HT1080 (cell line): Measurements from ENCODE around the gene JUP. TPM values are rescaled to one million over a fixed set of nuclear protein-coding genes. Genes with fewer than 3 reads are reported as not detected.

Experiments used
- DNase-seq: peaks from one replicate; pipeline ENCODE4 v3.0.0-alpha.2; 2015; ENCODE audit warnings: low read depth
- total RNA-seq: library from RNA; depleted of rRNA; stranded (reverse); fragments of >200 nt; shearing (Covaris generic); gene quantifications from 2 replicates; pipeline ENCODE4 v1.2.3, GENCODE V29; 2014

The JUP gene
- total RNA-seq, 1 experiment from 2014 or later = 4.0 TPM

DNA sequence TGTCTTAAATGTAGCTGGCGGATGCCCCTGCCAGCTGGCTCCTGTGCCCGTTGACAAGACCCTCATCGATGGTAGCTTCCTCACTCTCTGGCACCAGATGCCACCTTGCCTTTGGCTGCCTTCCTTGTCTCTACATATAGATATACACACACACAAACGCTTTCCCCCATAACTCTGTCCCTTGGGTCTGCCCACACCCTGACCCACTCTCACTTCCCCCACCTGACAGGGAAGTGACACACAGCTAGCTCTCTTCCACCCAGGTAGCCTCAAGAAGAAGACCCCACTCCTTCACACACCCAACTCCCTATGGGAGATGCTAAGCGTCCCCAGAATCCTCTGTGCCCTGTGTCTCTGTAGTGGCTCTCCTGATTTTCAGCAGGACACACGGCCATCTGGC lies 25.6 kb downstream of the JUP start:
- DNase-seq = no peak

DNA sequence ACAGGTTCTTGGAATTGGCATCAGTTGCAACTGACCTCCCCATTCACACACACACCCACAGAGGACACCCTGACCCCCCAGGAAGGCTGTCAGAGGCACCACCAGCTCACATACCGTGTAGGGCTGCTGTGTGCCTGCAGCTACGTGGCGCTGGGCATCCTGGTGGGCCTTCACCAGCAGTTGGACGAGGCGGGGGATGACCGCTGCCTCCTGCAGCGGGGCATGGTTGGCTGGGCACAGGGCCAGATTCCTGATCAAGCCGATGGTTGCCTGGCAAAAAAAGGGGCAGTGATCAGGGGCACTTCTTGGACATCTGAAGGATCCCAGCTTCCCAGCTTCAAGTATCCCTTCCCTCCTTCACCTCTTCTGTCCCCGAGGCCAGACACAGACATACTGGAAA lies 27.9 kb downstream of the JUP start:
- DNase-seq = no peak

DNA sequence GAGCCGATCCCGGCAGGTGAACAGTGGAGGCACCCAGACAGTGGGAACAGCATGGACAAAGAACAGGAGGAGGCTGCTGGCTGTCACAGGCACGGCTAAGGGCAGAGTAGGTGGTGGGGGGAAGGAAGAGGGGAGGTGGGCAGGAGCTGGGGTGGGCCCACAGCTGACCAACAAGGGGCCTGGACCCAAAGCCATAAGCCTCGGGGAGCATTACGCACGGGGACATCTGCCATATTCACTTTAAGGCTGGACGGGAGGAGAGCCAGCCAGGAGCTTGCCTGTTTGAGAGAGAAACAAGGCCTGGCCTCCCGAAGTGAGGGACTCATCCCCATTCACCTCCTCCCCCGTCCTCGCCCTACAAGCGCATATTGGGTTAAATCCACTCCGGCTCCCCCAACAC lies 32.4 kb downstream of the JUP start:
- no peak for DNase-seq

DNA sequence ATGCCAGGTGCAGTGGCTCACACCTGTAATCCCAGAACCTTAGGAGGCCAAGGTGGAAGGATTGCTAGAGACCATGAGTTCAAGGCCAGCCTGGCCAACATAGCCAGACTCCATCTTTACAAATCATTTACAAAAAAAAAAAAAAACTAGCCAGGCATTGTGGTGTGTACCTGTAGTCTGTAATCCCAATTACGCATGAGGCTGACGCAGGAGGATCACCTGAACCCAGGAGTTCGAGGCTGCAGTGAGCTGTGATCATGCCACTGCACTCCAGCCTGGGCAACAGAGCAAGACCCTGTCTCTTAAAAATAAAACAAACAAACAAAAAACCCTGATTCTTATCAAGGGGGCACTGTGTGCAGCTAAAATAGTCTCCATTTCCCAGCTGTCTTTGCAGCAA lies 35.2 kb downstream of the JUP start:
- DNase-seq = no peak

DNA sequence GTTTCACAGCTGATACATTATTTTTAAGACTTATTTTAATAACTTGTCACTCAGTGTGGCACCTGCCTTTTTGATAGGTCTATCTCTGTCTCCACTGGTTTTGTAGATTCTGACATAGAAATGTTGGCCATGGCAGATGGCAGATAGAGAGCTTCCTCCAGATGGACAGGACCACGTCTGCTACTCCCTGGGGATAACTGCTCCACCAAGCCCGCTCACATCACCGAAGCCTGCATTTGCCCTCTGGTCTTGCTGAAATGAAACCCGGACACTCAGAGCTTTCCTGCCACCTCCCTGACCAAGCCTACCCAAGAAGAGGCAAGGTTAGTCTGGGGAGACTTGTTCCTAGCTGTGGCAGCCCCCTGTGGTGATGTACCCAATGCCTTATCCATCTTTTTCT lies 35.6 kb downstream of the JUP start:
- DNase-seq = no peak

DNA sequence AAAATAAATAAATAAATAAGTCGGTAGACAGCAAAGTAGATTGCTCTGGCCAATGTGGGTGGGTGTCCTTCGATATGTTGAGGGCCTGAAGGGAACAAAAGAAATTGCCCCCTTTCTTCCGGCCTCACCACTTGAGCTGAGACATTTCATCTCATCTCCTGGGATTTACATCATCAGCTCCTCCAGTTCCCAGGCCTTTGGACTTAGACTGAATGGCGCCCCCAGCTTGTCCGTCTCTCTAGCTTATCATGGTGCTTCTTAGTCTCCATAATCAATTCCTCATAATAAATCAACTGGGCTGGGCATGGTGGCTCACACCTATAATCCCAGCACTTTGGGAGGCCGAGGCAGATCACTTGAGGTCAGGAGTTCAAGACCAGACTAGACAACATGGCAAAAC lies 38.2 kb downstream of the JUP start:
- DNase-seq = no peak

DNA sequence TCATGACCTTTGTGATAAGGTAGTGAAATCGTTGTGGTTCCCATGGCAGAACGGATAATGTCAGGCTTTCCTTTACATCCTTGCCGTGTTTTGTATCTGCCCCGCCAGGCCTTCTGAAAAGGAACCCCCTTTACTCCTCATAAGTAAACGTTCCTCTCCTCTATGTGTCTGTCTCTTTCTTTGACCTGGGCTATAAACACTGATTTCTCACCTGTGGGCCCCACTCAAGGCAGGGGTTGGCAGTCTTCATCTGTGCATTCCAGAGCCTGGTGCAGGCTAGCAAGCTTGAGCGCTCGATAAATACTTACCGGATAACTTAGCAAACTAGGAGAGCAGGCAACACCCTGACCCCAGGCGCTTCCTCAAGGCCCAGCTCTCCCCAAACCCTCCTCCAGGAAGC lies 44.8 kb downstream of the JUP start:
- no peak for DNase-seq

DNA sequence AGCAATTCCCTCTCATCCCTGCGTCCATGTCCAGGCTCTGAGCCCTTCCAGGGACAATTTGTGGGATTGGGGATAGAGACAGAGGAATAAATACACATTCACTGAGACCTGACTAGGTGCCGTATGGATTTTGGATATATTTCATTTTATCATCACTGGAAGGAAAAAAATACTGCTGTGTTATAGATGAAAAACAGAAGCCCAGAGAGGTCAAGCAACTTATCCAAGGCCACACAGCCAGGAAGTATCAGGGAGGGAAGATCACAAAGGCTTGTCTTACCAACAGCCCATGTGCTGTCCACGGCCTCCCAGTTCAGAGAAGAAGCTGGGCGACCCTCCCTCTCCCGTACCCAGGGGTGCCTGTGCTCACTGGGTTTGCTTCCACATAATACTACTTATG lies 46.0 kb downstream of the JUP start:
- DNase-seq = no peak

DNA sequence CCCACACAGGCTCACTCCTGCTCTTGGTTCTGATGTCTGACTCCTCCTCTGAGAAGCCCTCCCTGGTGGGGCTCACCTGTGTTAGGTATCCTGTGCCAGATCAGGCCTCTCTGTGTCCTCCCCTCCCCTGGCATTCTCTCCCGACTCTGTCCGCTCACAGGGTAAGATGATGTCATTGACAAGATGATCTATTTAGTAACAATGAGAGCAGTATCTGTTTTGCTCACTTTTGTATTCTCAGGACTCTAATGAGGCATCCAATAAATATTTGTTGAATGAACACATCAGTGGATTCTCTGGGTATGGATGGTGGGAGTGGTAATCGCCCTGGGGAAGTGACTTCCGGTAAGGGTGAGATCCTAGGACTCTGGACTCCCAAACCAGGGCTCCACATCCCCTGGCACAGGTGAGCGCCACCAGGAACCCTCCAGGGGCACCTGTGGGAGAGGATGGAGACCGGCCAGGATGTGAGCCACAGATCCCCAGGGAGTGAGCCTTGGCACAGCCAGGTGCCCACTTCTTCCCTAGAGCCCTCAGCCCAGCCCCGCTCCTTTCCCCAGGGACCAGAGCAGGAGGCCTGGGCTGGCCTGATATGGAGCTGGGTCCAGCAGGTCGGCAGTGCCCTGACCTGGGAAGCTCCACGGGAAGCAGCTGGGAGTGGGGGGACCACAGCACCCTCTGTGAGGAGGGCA lies 46.7 kb downstream of the JUP start:
- DNase-seq = peak; percentile 38

DNA sequence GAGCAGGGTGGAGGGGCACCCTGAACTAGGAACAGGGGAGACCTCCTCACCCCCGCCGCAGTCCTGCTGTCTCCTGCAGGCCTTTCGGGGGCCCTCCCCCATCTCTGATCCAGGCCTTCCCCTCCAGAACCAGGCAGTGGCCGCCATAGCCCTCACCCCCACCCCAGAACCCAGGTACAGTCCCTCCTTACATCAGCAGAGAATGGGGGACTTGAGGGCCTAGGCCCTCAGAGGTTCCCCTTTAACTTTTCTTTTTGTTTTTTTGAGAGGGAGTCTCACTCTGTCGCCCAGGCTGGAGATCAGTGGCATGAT lies 47.8 kb downstream of the JUP start:
- no peak for DNase-seq

DNA sequence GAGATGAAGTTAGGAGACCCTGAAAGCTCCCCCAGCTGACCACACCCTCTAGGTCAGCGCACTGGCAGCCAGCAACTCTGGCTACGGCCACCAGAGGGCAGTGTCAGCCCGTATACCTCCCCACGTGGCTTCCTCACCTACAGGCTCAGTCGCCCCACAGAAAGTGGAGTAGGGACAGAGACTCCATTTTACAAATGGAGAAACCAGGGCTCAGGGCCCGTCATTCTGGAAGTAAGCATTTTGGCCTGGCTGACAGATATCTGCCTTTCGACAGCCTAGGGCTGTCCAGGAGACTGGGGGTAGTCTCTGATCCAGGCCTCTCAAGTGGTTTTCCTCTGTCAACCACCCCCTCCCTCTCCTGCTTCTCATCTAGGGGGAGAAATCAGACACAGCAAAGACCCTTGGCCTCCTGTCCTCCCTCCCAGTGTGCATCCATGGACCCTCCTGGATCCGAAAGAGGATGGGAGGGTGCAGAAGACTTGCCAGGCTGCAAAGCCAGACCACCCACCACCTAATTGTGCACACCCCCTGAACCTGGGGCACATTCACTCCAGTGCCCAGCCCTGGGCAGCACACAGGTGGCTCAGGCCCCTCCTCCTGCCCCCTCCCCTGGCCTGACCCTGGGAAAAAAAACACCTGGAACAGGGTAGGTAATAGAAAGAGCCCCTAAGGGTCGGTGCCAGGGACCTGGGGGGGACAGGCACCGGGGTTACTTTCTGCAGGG lies 48.3 kb downstream of the JUP start:
- DNase-seq = peak; percentile 81

DNA sequence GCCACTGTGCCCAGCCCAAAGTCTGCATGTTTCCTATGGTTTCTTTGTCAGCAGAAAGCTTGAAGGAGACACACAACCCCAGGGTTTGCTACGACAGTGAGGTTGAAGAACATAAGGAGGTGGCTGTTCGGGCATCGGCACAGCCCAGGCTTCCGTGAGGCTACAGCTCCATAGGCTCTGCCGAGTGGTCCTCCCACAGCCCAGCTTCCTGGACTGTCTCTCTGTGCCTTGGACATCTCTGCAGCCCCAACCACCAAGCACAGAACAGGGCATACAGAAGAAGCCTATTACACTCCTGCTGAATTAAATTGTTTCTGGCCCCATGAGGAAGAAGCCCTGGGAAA lies 48.9 kb downstream of the JUP start:
- no peak for DNase-seq

DNA sequence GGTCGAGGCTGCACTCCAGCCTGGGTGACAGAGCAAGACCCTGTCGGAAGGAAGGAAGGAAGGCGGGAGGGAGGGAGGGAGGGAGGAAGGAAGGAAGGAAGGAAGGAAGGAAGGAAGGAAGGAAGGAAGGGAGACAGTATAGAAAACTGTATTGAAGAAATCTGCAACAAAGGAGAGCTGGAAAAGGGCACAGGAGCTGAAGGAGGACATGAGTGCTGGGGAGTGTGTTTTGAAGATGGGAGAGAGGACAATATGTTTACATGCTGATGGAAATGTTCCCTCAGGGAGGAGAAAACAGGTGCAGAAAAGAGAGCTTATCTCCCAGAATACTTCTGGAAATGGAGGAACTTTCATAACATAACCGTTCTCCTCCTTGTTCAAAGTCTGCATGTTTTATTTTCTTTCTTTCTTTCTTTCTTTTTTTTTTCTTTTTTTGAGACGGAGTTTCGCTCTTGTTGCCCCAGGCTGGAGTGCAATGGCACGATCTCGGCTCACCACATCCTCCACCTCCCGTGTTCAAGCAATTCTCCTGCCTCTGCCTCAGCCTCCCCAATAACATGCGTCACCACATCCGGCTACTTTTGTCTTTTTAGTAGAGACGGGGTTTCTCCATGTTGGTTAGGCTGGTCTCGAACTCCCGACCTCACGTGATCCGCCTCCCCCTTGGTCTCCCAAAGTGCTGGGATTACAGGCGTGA lies 49.4 kb downstream of the JUP start:
- no peak for DNase-seq

DNA sequence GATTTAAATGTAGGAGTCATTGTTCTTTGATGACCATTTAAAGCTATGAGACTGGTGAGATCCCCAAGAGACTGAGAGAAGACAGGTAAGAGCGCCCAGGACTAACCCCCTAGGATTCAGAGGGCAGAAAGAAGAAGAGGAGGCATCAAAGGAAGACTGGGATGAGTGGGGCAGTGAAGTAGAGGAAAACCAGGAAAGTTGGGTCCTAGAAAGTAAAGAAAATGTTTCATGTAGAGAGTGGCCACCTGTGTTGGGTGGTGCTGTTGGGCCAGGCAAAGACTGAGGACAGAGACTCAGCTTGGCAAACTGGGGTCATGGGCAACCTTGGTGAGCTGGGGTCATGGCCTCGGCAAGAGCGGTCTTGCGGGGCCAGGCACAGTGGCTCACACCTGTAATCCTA lies 50.8 kb downstream of the JUP start:
- no peak for DNase-seq

DNA sequence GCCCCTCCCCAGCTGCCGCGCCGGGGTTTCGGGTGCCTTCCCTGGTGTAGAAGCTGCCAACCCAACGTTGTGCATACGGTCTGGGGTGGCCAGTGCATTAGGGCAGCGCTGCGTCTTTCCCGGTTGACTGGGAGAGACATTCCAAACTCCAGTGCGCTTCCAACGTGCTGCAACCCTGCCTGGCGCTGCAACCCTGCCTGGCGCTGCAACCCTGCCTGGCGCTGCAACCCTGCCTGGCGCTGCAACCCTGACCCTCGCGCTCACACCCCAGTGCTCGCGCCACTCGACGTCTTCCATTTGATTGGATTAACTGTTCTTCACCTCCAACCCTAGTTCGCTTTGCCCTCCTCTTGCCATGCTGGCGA lies 51.6 kb downstream of the JUP start:
- DNase-seq = no peak

DNA sequence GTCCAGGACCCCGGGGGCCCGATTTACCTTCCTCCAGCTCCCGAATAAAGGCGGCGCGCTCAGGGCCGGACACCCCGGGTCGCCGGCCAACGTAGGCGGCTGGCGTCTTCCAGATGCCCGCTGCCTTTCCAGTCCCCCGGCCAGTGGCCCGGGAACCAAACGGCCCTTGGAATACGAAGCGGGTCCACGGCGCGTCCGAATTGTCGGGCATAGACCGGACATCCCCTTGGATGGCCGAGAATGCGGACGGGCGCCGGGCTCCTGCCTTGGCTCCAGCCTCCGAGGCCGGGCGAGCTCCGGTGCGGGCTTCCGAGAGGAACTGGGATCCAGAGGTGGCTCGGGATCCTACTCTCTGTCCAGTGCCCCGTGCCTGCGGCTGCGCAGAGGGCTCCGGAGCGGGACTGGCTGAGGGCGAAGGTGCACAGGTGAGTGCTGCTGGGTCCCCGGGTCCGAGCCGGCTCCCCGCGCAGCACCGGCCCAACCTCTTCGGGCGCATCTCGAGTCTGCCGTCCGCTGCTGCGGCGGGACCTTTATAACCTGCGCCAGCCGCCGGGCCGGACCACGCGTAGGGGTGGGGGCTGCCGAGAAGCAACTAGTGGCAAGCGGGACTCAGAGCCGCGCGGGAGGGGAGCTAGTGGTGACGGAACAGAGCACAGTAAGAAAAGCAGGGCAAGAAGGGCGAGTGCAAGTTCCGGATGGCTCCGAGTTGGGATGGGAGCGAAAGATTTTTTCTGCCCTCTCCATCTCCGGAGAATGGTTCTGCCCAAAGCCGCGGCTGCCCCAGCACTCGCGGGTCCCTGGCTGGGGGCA lies 52.2 kb downstream of the JUP start, which contains the start of gene HAP1:
HAP1 (minus strand) TSS at position 505 of the 810 bp plus-strand sequence; CDS start at position 496, 9 bp downstream.
- no peak for DNase-seq

DNA sequence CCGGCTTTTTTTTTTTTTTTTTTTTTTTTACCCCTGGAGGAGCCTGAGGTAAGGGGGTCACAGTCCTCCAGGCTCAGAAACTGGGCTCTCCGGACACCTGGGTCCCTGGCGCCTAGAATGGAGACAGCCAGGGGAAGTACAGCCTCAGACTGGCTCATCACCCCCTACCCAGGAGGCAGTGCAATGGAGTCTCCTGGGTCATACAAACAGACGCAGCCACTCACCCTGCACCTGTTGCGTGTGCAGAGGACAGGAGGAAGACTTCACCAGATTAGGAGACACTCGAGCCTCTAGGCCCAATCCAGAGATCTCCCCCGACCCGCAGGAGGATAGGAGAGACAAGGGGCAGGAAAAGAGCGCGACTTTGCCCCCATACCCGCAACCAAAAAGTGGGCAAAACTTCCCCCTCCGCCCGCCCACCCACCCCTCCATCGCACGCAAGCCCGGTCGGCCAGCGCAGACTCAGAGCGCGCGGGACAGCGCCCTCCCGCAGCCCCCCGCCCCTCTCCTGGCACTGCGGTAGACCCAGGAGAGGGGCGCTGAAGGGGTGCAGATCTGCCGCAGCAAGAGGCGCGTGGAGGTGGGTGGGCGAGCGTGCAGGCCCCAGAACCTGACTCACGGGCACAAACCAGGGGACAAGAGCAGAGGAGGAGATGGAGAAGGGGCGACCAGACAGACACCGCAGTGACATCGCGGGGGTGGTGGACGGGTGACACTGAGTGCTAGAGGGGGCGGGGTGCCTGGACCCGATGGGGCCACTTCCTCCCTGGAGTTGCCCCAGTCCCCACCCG lies 53.0 kb downstream of the JUP start:
- DNase-seq = no peak

DNA sequence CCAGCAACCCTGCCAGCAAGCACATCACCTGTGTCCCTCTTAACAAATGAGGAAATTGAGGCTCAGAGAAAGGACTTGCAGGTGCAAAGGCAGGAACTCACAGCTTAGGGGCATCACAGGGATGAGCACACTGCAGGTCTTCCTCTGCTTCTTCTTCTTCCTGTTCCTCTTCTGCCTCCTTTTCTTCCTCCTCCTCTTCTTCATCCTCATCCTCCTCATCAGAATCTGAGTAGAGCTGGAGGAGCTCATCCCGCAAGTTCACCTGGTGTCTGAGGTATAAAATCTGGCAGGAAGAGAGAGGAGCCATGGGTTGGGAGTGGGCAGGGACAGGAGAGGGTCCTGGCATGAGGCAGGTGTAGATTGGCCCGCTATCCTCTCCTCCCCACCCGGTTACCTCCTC lies 54.7 kb downstream of the JUP start:
- no peak for DNase-seq

DNA sequence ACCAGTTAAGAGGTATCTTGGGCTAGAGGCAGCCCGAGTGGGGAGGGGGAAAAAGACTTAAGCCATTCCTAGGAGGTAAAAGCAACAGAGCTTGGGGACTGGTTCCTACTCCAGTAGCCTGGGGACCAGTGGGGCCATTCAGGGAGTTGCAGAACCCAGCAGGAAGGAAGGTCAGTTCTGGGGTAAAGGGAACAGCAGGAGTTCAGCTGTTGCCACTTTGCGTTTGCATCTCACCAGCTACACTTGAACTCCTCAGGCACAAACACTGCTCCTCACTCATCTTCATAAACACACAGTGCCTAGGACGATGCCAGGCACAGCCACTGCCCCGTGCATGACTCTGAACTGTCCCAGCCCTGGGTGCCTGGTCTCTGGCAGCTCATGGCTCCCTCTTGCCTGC lies 56.0 kb downstream of the JUP start:
- DNase-seq = no peak

DNA sequence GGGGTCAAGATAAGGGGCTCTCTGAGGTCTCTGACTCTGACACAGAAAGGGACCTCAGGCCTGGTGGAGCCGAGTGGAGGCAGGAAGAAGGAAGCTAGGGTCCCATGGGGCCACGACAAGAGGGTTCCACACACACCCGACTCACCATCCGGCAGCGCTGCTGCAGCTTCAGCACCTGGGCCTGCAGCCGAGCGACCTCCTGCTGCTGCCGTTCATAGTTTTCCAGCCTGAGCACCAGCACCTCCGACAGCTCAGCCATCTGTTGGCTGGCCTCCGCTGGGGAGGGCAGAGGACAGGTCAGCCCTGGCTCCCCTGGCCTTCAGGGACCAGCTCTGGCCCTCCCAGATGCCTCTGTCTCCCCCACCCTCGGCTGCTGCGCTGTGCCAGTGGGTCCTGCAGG lies 58.5 kb downstream of the JUP start:
- DNase-seq = no peak

DNA sequence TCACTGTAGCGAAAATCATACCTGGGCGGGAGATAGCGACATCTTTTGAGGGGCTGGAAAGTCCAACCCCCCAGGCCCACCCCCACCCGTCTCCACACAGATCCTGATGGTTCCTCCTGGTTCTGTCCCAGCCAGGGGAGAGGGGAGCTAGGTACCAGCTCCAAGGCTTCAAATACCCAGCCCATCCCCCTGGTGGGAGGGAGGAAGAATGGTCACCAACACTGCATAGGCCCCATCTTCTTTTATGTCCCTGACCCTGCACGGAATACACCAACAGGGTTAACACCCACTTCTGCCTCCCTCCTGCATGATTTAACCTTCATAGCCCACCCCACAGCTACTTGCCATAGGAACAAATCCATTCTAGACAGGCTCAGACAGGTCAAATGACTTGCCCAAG lies 61.4 kb downstream of the JUP start:
- DNase-seq = no peak
